ENCODE results near the gene CCL28.
"Not testable (repeated sequence)": the region's sequence is repeated elsewhere in the genome, so short reads cannot be mapped to it uniquely, and the experiment has no call there.

CCL28 gene

DNA sequence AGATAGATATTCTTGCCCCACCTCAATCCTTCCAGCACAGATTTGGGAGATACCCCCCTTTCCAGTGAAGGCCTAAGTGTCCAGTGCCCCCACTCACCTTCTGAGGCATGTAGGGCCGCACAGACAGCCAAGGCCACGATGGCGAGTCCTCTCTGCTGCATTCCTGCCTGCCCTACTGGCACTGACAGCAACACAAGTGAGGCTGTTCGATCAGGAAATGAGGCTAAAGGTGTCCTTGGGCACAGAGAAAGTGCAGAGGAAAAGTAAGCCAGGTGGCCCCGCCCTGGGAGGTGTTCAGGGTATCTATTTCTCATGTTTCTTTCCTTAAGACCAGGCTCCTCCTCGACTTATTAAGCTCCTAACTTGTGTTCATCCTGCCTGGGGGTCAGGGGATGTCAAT is at the start of gene CCL28:
TSS of gene CCL28 (minus strand) at position 236 of the 400 bp plus-strand sequence. CDS start at position 161, 75 bp downstream.
- no peak for DNase-seq

- no peak for DNase-seq
Measured at GRCh38 chr5:43461066-43461465, 48.9 kb upstream of the CCL28 start.

DNA sequence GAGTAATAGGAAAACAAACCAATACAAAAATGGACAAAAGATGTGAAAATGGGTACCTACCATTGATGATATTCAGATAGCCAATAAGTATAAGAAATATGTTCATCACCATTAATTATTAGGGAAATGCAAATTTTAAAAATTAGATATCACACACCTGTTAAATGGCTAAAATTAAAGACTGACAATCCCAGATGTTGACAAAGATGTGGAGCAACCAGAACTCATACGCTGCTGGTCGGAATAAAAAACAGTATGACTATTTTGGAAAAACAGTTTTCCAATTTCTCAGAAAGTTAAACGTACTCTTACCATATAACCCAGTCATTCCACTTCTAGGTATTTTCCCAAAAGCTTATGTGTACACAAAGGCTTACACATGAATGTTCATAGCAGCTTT is 44.4 kb upstream of the CCL28 start:
- no peak for DNase-seq

- not testable (repeated sequence) for DNase-seq
Measured at GRCh38 chr5:43441575-43441974, 29.4 kb upstream of the CCL28 start.

GRCh38 chr5:43437062-43437660 is 25.0 kb upstream of the CCL28 start:
- peak; percentile 17 for DNase-seq

- DNase-seq = no peak
Measured at GRCh38 chr5:43433382-43433781, 21.2 kb upstream of the CCL28 start.

- DNase-seq = peak; percentile 56
Measured at GRCh38 chr5:43432486-43433375, 20.5 kb upstream of the CCL28 start.

DNA sequence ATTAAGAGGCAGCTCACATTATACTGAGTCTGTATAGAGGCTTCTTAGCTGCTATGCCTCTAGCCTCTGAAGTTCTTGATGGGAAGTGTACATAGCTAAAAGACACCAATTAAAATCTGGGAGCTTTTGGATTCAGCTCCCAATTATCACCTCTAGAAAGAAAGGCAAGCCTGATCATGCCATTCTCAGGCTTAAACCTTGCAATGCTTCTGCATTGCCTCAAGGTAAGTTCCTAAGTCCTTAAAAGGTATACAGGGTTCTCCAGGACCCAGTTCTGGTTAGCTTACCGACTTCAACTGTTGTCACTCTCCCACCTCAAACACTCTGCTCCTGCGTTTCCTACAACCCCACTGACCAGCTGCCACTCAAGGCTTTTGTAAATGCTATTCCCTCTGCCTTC is 17.5 kb upstream of the CCL28 start:
- DNase-seq = no peak

DNA sequence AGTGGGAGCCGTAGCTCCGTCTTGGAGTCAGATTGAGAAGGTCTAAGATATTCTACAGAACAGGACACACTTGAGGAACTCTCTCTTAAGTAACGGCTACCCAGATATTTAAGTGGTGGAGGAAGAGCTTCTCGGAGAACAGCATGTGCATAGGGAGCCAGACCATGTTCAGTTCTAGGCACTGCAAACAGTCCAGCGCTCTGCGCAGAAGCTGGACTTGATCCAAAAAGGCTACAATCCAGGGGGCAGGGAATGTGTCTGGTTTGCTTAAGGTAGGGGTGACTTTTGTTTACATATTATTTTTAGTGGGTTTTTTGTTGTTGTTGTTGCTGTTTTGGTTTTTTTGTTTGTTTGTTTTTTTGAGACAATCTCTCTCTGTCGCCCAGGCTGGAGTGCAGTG is 16.8 kb upstream of the CCL28 start:
- no peak for DNase-seq

GRCh38 chr5:43427306-43427705 is 15.1 kb upstream of the CCL28 start:
- no peak for DNase-seq

- DNase-seq = no peak
Measured at GRCh38 chr5:43425983-43426382, 13.8 kb upstream of the CCL28 start.

- DNase-seq = not testable (repeated sequence)
Measured at GRCh38 chr5:43423086-43423485, 10.9 kb upstream of the CCL28 start.

DNA sequence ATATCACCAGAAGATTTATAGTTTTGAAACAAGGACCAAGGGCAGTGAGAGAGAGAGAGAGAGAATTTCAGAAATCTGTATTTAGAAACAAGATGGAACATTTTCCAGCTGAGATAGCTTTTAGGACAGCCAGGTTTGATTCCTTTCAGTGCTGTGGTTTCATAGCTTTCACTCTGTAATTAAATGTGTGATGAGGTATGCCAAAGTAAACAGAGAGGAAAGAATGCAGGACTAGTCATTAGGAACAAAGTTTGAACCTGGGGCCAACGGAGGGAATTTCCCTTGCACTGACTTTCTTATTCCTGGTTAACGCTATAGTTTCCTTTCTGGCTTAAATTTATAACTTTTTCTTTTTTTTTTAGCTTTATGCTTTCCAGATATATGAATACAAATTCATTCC is 10.0 kb upstream of the CCL28 start:
- DNase-seq = no peak

- DNase-seq = no peak
Measured at GRCh38 chr5:43421450-43422133, 9.4 kb upstream of the CCL28 start.

DNA sequence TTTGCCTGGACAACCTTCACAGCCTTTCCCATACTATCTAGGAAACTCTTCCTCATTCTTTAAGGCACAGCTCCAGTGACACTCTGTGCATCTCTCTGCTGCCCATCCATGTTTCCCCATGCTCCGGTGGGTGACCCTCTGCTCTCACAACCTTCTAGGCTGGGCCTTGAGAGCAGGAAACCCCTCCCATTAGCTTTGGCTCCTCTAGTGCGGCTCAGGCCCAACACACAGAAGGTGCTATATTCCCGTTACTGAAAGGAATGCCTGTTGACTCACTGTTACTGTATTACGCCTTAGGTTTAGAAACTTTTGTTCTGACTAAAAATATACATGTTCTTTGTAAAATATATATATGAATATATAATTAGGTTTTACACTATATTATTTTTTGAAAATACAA is 8.1 kb upstream of the CCL28 start:
- DNase-seq = no peak

- no peak for DNase-seq
Measured at GRCh38 chr5:43418561-43418960, 6.4 kb upstream of the CCL28 start.

DNA sequence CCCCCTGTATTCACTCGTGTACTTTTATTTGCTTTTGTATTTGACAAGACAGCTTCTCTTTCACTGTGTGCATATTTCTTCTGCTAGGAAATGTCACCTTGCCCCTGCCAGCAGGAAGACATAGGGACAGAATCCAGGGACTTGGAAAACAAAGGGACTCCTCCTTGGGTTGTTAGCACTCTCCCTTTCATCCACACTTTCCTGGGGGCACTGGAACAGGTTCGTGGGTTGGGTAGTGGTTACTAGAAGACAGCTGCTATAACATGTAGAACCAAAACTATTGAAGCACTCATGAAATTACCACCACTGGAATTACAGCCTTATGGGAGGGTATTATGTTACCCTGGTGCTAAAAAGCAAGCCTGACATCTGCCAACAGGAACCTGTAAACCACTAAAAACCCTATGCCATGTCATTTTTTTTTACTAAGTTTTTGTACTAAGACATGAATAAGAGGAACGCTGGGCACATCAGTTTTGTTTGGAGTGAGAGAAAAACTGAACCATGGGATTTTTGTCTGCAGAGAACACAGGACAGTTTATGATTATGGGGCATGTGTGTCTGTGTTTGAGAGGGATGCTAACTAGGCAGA is 4.7 kb upstream of the CCL28 start:
- no peak for DNase-seq

DNA sequence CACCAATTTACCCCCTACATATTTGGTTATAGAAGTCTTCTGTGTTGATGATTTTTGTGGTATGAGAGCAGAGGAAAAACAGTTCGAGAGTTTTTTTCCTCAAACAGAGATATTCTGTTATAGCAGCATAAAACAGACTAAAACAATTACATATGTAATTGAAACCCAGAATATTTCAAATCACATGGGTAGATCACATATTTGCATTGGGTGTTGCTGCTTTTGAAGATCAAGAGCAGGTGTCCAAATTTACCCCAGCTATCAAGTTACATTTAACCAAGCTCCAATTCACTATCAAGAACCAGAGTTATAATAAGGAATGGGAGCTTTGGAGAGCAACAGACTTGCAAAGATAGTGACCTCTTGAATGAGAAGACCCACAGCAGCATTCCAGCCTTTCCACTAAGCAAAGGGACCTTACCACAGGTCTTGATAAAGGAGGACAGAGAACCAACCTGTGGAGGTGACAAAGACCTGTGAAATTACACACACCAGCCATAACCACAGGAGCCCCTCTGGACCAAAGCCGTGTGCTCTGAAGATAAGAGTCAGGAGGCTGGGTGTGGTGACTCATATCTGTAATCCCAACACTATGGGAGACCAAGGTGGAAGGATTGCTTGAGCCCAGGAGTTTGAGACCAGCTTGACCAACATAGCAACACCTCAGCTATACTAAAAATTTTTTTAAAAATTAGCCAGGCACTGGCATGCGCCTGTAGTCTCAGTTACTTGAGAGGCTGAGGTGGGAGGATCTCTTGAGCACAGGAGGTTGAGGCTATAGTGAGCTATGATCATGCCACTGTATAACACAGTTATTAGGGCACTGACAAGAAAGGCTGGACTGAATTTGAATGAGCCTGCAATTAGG is 4.0 kb upstream of the CCL28 start:
- DNase-seq = peak; percentile 62

DNA sequence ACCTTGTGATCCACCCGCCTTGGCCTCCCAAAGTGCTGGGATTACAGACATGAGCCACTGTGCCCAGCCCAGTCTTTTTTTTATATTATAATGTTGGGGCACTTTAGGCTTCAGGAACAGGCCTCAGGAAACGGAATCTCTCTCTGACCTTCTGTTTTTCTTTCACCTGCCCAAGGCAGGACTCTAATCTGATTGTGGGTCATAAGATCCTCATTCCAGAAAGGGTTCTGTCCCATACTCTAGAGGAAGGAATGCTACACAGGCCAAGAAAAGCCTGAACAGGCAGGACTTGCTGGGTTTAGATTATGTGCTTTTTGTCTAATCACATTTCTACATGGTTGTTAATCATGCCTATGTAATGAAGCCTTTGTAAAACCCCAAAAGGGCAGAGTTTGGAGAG is 1.8 kb upstream of the CCL28 start:
- DNase-seq = no peak

DNA sequence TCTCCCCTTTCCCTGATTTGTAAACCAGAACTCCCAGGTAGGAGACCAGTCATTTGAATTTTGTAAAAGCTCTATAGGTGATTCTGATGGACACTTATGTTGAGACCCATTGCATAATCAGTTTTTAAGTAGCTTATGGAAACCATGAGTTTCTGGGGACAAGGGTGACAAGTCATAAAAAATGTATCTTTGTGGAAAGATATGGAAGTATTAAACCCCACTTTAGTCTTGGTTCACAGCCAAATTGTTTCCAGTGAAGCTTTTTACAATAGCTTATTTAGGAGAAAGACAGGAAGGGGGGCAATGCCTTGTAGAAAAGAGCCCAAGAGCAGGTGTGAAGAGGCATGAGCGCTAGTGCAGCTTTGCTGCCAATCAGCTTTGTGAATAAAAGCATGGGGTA is 453 bp upstream of the CCL28 start:
- DNase-seq = no peak

DNA sequence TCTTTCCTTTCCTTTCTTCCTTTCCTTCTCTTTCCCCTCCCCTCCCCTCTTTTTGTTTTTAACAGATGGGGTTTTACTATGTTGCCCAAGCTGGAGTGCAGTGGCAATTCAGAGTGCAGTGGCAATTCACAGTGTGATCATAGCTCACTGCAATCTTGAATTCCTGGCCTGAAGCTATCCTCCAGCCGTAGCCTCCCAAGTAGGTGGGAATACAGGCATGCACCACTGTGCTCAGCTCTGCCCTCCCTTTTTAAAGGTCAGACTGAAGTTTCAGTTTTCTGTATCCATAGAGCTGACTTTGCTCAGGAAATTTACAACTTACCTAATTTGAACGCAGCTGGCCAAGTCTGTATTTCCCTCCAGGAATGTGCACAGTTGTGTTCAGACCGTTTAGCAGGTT is 696 bp downstream of the CCL28 start:
- no peak for DNase-seq

GRCh38 chr5:43410414-43410813 is 1.8 kb downstream of the CCL28 start:
- no peak for DNase-seq
